ENCODE results near the gene THSD7A. TPM values are rescaled to one million over a fixed set of nuclear protein-coding genes. Genes with fewer than 3 reads are reported as not detected.

The THSD7A gene
- total RNA-seq, 1 experiment from 2014 or later = 0.64 TPM

DNA sequence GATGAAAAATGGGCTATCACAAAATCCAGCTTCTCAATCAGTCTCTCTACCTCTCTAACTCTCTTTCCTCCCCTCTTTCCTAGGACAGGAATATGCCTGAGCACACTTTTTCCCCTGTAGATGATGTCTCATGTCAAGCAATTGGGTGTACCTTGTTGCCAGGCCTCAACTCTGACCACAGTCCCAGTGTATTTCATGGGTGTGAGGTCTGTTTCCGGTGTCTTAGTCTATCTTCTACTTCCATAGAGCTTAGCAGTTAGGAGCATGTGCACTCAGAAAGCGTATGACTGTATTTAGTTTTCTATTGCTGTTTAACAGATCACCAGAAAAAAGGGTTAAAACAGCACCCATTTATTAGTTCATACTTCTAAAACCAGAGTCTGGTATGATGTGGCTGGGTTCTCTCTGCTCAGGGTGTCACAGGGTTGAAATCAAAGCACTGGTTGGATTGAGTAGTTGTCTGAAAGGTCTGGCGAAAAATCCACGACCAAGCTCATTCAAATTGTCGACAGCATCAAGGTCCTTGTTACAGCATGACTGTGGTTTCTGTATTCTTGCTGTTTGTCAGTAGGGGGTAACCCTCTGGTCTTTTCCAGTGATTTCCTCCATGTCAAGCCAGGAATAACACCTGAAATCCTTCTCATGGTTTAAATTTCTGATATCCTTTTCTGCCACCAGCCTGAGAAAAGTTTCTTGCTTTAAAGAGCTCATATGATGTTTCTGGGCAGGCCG lies 130.0 kb downstream of the THSD7A start:
- H3K36me3 ChIP-seq (ENCODE audit: insufficient read depth, low read length, poor library complexity, severe bottlenecking) = no peaks in the 10 kb centered on the region
- no peaks in the 10 kb centered on the region for H3K9me3 ChIP-seq (ENCODE audit: low read depth, low read length, poor library complexity, severe bottlenecking)
- ChIA-PET CTCF (no interaction called here), POLR2A (ENCODE audit: low non-redundant PET) (no interaction called here)
- peaks cover 14% of the 10 kb centered on the region for H3K4me1 ChIP-seq (ENCODE audit: insufficient read depth, low read length, poor library complexity, severe bottlenecking)
- intact Hi-C loops (cut with micrococcal nuclease; ENCODE audit: unreplicated experiment) = no loop called here
- no peak for DNase-seq (ENCODE audit: low spot score)
- BruUV-seq (replicated peaks) = no TSS peak
- no peak overlapping the region for H3K4me3 ChIP-seq (ENCODE audit: low read depth, low read length, poor library complexity, severe bottlenecking)
- no peak overlapping the region for H3K27ac ChIP-seq (ENCODE audit: low read depth, low read length, poor library complexity, severe bottlenecking)
- no peaks in the 10 kb centered on the region for H3K27me3 ChIP-seq (replicated peaks; ENCODE audit: insufficient read depth, low read depth, low read length, poor library complexity)
- TF ChIP-seq, protein P1, sequence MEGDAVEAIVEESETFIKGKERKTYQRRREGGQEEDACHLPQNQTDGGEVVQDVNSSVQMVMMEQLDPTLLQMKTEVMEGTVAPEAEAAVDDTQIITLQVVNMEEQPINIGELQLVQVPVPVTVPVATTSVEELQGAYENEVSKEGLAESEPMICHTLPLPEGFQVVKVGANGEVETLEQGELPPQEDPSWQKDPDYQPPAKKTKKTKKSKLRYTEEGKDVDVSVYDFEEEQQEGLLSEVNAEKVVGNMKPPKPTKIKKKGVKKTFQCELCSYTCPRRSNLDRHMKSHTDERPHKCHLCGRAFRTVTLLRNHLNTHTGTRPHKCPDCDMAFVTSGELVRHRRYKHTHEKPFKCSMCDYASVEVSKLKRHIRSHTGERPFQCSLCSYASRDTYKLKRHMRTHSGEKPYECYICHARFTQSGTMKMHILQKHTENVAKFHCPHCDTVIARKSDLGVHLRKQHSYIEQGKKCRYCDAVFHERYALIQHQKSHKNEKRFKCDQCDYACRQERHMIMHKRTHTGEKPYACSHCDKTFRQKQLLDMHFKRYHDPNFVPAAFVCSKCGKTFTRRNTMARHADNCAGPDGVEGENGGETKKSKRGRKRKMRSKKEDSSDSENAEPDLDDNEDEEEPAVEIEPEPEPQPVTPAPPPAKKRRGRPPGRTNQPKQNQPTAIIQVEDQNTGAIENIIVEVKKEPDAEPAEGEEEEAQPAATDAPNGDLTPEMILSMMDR (conservative IDR thresholded peaks at IDR 0.05; ENCODE audit: low read depth, low read length) = no peak
- TF ChIP-seq EZH2 (IDR thresholded peaks at IDR 0.05; ENCODE audit: borderline replicate concordance, low read depth, low read length, poor library complexity, severe bottlenecking) = no peak

DNA sequence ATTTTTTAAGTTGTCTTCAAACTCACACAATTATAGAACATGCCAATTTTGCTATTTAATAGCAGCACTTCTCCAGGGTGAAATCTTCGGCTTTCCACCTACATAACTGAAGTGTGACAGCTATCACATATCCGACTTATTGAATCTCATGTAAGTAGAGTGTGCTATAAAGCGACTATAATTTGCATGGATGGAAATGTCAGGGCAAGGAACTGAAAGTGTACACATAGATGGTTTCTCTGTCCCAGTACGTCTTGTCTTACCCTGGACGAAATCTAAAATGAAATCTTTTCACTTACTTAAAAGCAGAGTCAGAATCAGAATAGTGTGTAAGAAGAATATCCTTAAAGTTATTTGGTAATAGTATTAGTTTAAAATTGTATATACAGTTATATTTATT lies 132.3 kb downstream of the THSD7A start:
- no peaks in the 10 kb centered on the region for H3K27me3 ChIP-seq (replicated peaks; ENCODE audit: insufficient read depth, low read depth, low read length, poor library complexity)
- ChIA-PET CTCF (no interaction called here), POLR2A (ENCODE audit: low non-redundant PET) (no interaction called here)
- H3K27ac ChIP-seq (ENCODE audit: low read depth, low read length, poor library complexity, severe bottlenecking) = no peak overlapping the region
- no peak for DNase-seq (ENCODE audit: low spot score)
- H3K4me1 ChIP-seq (ENCODE audit: insufficient read depth, low read length, poor library complexity, severe bottlenecking) = peaks cover 14% of the 10 kb centered on the region
- BruUV-seq (replicated peaks) = no TSS peak
- no peak for TF ChIP-seq EZH2 (IDR thresholded peaks at IDR 0.05; ENCODE audit: borderline replicate concordance, low read depth, low read length, poor library complexity, severe bottlenecking)
- TF ChIP-seq, protein P1 (conservative IDR thresholded peaks at IDR 0.05; ENCODE audit: low read depth, low read length) = no peak
- no peaks in the 10 kb centered on the region for H3K9me3 ChIP-seq (ENCODE audit: low read depth, low read length, poor library complexity, severe bottlenecking)
- H3K36me3 ChIP-seq (ENCODE audit: insufficient read depth, low read length, poor library complexity, severe bottlenecking) = no peaks in the 10 kb centered on the region
- no peak overlapping the region for H3K4me3 ChIP-seq (ENCODE audit: low read depth, low read length, poor library complexity, severe bottlenecking)
- intact Hi-C loops (cut with micrococcal nuclease; ENCODE audit: unreplicated experiment) = no loop called here

DNA sequence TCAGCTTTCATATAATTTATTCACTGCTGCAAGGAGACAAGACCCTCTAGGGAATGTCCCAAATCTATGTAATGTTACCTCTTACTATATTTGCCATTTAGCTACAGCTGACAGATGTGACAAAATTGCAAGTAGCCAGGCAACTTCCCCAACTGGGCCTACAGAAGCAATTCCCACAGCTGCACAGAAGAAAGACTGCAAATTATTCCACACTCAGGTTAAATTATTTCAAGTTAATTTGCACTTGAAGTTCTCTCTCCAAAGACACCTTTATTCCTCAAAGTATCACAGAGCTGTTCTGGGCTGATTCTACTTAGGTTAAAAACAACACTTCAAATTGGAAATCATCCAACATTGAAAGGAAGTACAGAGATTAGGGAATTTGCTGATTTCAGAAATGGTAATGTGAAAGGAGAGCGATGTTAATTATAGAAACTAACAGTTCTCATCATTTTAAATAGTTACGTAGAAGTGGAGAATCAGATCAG lies 133.6 kb downstream of the THSD7A start:
- H3K4me3 ChIP-seq (ENCODE audit: low read depth, low read length, poor library complexity, severe bottlenecking) = no peak overlapping the region
- CTCF ChIA-PET = no interaction called here
- H3K27ac ChIP-seq (ENCODE audit: low read depth, low read length, poor library complexity, severe bottlenecking) = peak overlapping the region; percentile 28
- no peaks in the 10 kb centered on the region for H3K9me3 ChIP-seq (ENCODE audit: low read depth, low read length, poor library complexity, severe bottlenecking)
- DNase-seq (ENCODE audit: low spot score) = peak; percentile 40
- no peaks in the 10 kb centered on the region for H3K36me3 ChIP-seq (ENCODE audit: insufficient read depth, low read length, poor library complexity, severe bottlenecking)
- no TSS peak for BruUV-seq (replicated peaks)
- H3K27me3 ChIP-seq (replicated peaks; ENCODE audit: insufficient read depth, low read depth, low read length, poor library complexity) = no peaks in the 10 kb centered on the region
- POLR2A ChIA-PET (ENCODE audit: low non-redundant PET) = no interaction called here
- TF ChIP-seq, protein P1 (conservative IDR thresholded peaks at IDR 0.05; ENCODE audit: low read depth, low read length) = no peak
- no peak for TF ChIP-seq EZH2 (IDR thresholded peaks at IDR 0.05; ENCODE audit: borderline replicate concordance, low read depth, low read length, poor library complexity, severe bottlenecking)
- intact Hi-C loops (cut with micrococcal nuclease; ENCODE audit: unreplicated experiment) = no loop called here
- peaks cover 14% of the 10 kb centered on the region for H3K4me1 ChIP-seq (ENCODE audit: insufficient read depth, low read length, poor library complexity, severe bottlenecking)
